Measurements from ENCODE around the gene RPH3AL. TPM values are rescaled to one million over a fixed set of nuclear protein-coding genes. Genes with fewer than 3 reads are reported as not detected.

The RPH3AL gene
- total and polyA plus RNA-seq, 10 of the 15 experiments (the other 5 are each of a cell fraction or from before 2014, with no cell fraction given) = 0.04 to 1.2 (median 0.47) TPM; not detected in 2

GRCh38 chr17:263271-263670 lies 89.3 kb downstream of the RPH3AL start (continued):
- TF ChIP-seq CEBPB (IDR thresholded peaks at IDR 0.05; ENCODE audit: borderline replicate concordance in 1 of 2, low read depth in 2 of 2, low read length in 2 of 2) = no peak
- no peak for TF ChIP-seq NKRF (conservative IDR thresholded peaks at IDR 0.05)
- no peak for TF ChIP-seq MEF2B (IDR thresholded peaks at IDR 0.05; ENCODE audit: partially characterized antibody, poor library complexity, severe bottlenecking)

GRCh38 chr17:261635-262034 lies 91.0 kb downstream of the RPH3AL start:
- no peak for TF ChIP-seq IRF3 (IDR thresholded peaks at IDR 0.05)
- TF ChIP-seq CHD2 (IDR thresholded peaks at IDR 0.05; ENCODE audit: borderline replicate concordance, low read depth, low read length) = no peak
- no peak for TF ChIP-seq ZBTB33 (IDR thresholded peaks at IDR 0.05)
- no peak for TF ChIP-seq BCLAF1 (IDR thresholded peaks at IDR 0.05)
- Histone ChIP-seq H3K27me3 (replicated peaks in 1 of 2; ENCODE audit: control insufficient read depth in 2 of 2, insufficient read depth in 2 of 2, low read length in 1 of 2) (no peaks in the 10 kb centered on the region), H3K36me3 (ENCODE audit: control insufficient read depth in 2 of 2, insufficient read depth in 2 of 2, low read length in 1 of 2) (no peaks in the 10 kb centered on the region), H4K20me1 (ENCODE audit: control insufficient read depth, insufficient read depth) (no peaks in the 10 kb centered on the region), H3K4me3 (no peak overlapping the region), H3K27ac (ENCODE audit: control insufficient read depth, insufficient read depth) (no peak overlapping the region), H3K9ac (ENCODE audit: control insufficient read depth, insufficient read depth, low read length) (no peak overlapping the region), H3K4me2 (ENCODE audit: control insufficient read depth, insufficient read depth) (no peak overlapping the region), H3K79me2 (ENCODE audit: control insufficient read depth, insufficient read depth, low read length) (no peaks in the 10 kb centered on the region), H2AFZ (ENCODE audit: control insufficient read depth, low read depth, low read length) (no peak overlapping the region), H3K9me3 (replicated peaks; ENCODE audit: control insufficient read depth, insufficient read depth, low read length) (no peaks in the 10 kb centered on the region), H3K4me1 (ENCODE audit: control insufficient read depth, insufficient read depth, low read length) (no peaks in the 10 kb centered on the region)
- FAIRE-seq (no peak), ATAC-seq (no peak), DNase-seq (ENCODE audit: low read depth, low spot score) (no peak)
- POLR2A ChIA-PET = no interaction called here
- CTCF ChIA-PET = no interaction called here
- intact Hi-C loops (cut with micrococcal nuclease; ENCODE audit: unreplicated experiment) = no loop called here
- 35% methylated on average over 8 of the region's 8 CpGs for WGBS (ENCODE audit: insufficient coverage, insufficient replicate concordance, low lambda C conversion rate, missing lambda C conversion rate)
- SMC1A ChIA-PET (ENCODE audit: uncharacterized antibody, unreplicated experiment) = no interaction called here
- in situ Hi-C loops (cut with MboI) = no loop called here
- RAD21 ChIA-PET (ENCODE audit: unreplicated experiment) = no interaction called here
- BruUV-seq (replicated peaks) = no TSS peak
